AG09309 (cell line): ENCODE data around the gene PDE4D.

Experiments
- DNase-seq: peaks from one replicate; pipeline ENCODE4 v3.0.0-alpha.2; 2010; ENCODE audit warnings: low read depth
- H3K4me3 ChIP-seq: 2 replicates; pipeline ENCODE4 v1.5.1; 2011; ENCODE audit warnings: mild to moderate bottlenecking, low read depth, low read length, moderate library complexity; ENCODE audit not compliant: control insufficient read depth
- TF ChIP-seq, protein P1 (sequence below): IDR thresholded peaks from 2 replicates; pipeline ENCODE4 v1.5.1; 2011; ENCODE audit warnings: mild to moderate bottlenecking, low read depth, low read length, inconsistent platforms; ENCODE audit not compliant: insufficient read depth, control insufficient read depth; ENCODE audit errors: missing control alignments

Gene PDE4D

DNA sequence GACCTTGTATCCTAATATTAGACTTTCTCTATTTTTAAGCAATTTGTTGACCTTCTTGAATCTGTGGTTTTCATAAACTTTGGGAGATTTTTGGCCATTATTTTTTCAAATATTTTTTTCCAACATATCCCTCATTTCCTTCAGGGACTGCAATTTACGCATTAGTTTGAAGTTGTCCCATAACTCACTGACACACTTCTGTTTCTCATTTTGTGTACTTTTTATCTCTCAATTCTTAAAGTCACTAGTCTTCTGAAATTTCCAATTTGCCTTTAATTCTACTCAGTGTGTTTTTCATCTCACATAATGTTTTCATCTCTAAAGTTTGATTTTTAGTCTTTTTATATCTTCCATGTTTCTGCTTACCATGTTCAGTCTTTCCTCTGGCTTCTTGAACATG, 953.9 kb downstream of the PDE4D start:
- no peak for DNase-seq
- TF ChIP-seq, protein P1, sequence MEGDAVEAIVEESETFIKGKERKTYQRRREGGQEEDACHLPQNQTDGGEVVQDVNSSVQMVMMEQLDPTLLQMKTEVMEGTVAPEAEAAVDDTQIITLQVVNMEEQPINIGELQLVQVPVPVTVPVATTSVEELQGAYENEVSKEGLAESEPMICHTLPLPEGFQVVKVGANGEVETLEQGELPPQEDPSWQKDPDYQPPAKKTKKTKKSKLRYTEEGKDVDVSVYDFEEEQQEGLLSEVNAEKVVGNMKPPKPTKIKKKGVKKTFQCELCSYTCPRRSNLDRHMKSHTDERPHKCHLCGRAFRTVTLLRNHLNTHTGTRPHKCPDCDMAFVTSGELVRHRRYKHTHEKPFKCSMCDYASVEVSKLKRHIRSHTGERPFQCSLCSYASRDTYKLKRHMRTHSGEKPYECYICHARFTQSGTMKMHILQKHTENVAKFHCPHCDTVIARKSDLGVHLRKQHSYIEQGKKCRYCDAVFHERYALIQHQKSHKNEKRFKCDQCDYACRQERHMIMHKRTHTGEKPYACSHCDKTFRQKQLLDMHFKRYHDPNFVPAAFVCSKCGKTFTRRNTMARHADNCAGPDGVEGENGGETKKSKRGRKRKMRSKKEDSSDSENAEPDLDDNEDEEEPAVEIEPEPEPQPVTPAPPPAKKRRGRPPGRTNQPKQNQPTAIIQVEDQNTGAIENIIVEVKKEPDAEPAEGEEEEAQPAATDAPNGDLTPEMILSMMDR = no peak
- H3K4me3 ChIP-seq = no peak overlapping the region

DNA sequence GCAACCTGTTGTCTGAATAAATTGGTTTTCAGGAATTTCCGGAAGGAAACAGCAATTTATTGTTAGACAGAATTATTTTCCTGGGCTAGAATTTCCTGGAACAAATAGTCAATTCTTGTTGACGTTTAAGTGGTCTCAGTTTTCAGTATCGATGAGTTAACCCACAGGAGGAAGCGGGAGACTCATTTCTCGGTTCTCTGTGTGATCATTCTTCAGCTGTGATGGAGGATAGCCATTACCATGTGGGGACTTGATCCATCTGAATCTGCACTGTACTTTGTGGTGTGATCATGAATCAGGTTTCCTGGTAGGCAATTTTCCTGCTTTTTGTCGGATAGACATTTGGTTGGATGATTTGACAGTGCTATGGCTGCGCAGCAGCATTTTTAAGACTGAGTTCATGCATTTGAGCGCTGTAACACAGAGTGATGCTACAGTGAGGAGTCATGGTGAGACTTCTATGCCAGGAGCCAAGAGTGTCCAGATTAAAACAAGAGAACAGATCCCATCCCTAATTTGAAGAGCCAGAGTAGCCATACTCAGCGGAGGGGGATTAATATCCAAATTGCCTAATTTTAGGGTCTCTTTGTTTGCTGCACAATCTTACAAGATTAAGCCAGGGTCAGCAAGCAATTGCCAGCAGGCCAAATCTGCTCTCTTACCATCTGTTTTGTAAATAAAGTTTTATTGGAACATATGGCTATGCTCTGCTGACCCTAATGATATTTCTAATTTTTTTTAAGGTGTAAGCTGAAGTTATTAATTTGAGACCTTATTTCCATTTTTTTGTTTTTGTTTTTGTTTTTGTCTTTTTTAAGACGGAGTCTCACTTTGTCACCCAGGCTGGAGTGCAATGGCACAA, 954.7 kb downstream of the PDE4D start:
- no peak overlapping the region for H3K4me3 ChIP-seq
- TF ChIP-seq, protein P1 = no peak
- DNase-seq = no peak

DNA sequence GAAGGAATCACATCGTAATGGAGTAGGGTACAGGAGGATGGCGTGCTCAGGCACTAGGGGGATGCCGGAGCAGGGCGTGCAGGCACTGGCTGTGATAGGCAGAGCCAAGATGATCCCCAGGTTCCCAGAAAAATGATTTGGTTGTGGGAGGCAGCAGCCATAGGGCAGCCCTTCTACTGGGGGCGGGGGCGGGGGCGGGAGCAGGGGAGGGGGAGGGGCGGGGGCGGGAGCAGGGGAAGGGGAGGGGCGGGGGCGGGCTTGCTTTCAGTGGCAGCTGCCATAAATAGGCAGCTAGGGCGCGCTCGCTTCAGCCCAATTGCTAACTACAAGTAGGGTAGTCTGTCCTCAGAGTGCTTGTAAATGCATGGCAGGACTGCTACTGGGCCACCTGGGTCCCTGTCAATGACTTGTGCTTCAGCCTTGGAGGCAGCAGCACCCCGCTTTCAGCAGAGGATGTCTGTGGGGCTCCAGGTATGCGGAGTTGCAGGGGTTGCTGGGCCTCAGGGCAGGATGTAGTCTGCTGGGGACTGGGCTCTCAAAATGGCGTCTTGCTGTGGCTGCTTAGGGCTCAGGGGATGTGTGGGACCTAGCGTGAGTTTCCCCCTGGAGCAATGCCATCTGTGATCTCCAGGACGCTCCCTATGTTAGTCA, 956.4 kb downstream of the PDE4D start:
- no peak overlapping the region for H3K4me3 ChIP-seq
- DNase-seq = no peak
- TF ChIP-seq, protein P1 = no peak

DNA sequence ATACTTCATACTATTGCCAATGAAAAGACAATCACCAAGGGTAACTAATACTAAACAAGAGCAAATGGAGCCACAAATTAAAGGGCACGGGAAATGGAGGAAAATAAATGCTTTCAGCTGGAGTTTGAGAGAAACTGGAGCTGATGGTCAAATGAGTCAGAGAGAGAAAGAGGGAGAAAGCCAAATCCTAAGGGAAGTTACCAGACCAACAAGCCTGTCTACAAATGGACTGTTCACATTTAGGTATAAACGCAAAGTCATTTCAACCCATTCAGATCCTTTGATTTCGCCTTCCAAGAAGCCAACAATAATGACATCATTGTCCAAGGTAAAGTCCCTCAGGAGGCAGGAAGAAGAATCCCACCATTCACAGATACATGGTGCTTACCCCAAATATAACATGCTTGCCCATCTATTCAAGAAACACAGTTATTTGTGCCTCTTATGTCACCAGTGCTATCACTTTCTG, 958.9 kb downstream of the PDE4D start:
- no peak for DNase-seq
- TF ChIP-seq, protein P1 = no peak
- H3K4me3 ChIP-seq = no peak overlapping the region

DNA sequence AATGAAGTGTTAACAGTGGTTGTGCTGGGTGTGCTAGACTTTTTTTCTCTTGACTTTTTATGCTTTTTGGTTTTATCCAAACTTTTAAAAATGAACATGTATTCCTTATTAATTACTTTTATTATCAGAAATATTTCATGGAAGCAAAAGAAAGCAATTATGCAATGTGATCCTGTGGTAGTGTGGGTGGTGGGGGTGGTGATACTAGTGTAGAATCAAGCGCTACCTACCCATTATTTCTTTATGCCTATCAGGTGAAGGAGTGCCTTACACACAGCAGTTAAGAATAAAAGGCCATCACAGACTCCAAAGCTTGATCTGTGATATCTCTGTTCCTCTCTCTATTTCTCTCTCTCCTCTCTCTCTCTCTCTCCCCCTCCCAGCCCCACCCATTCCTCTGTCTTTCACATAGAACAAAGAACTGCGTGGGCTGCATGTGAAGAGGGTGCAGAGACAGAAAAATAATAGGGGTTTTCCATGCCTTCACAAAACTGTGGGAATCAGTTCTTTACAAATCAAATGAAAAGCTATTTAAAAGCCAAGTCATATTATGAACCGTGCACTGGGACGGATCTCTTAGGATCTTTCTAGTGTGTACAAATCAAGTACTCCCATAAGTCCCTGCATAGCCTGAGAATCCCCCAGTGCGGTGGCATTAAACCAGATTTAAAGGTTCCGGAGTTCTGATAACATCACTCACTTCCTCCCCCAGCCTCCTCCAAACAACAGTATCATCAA, 959.5 kb downstream of the PDE4D start:
- DNase-seq = no peak
- TF ChIP-seq, protein P1 = no peak
- no peak overlapping the region for H3K4me3 ChIP-seq

DNA sequence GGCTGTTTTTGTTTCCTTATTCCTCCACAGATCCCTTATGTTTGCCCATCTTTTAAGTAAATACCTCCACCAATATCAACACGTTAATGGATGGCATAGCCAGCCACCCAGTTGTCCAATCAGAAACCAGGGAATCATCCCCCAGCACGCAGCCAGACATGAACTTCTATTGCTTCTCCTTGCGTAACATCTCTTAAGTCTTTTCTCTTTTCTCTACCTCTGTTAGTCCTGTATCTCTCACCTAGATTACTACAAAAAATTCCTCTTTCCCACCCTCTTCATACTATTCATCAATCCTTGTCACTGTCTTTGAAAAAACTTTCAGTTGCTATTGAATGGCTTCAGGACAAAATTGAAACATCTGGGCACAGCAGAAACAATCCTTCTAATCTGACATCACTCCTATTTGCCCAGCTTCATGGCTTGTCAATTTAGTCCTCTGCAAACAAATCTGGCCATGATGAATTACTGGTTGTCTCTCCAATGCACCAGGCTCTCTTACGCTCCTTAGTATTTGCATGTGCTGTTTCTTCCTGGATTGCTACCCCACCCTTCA, 961.4 kb downstream of the PDE4D start:
- DNase-seq = no peak
- TF ChIP-seq, protein P1 = no peak
- no peak overlapping the region for H3K4me3 ChIP-seq
